ENCODE results near the gene PDZRN3.

Gene PDZRN3

GRCh38 chr3:73437828-73438227, 186.9 kb downstream of the PDZRN3 start:
- TF ChIP-seq CTCF (IDR thresholded peaks at IDR 0.05; ENCODE audit: extremely low read depth, insufficient read depth, missing control alignments): no peak
- in situ Hi-C loops (cut with MboI; ENCODE audit: low pct_unique_long_range_greater_than_20kb, low sequenced_read_pairs, unreplicated experiment): no loop called here
- DNase-seq (ENCODE audit: low spot score): no peak

- in situ Hi-C loops (cut with MboI; ENCODE audit: low pct_unique_long_range_greater_than_20kb, low sequenced_read_pairs, unreplicated experiment): no loop called here
- TF ChIP-seq CTCF (IDR thresholded peaks at IDR 0.05; ENCODE audit: extremely low read depth, insufficient read depth, missing control alignments): no peak
- no peak for DNase-seq (ENCODE audit: low spot score)
Observed at GRCh38 chr3:73435055-73435454, 189.7 kb downstream of the PDZRN3 start.

- no peak for DNase-seq (ENCODE audit: low spot score)
- in situ Hi-C loops (cut with MboI; ENCODE audit: low pct_unique_long_range_greater_than_20kb, low sequenced_read_pairs, unreplicated experiment): no loop called here
- TF ChIP-seq CTCF (IDR thresholded peaks at IDR 0.05; ENCODE audit: extremely low read depth, insufficient read depth, missing control alignments): no peak
Observed at GRCh38 chr3:73433687-73434086, 191.1 kb downstream of the PDZRN3 start.

GRCh38 chr3:73433079-73433478, 191.7 kb downstream of the PDZRN3 start:
- no peak for TF ChIP-seq CTCF (IDR thresholded peaks at IDR 0.05; ENCODE audit: extremely low read depth, insufficient read depth, missing control alignments)
- DNase-seq (ENCODE audit: low spot score): no peak
- in situ Hi-C loops (cut with MboI; ENCODE audit: low pct_unique_long_range_greater_than_20kb, low sequenced_read_pairs, unreplicated experiment): no loop called here

GRCh38 chr3:73432706-73433032, 192.1 kb downstream of the PDZRN3 start:
- in situ Hi-C loops (cut with MboI; ENCODE audit: low pct_unique_long_range_greater_than_20kb, low sequenced_read_pairs, unreplicated experiment): no loop called here
- DNase-seq (ENCODE audit: low spot score): no peak
- no peak for TF ChIP-seq CTCF (IDR thresholded peaks at IDR 0.05; ENCODE audit: extremely low read depth, insufficient read depth, missing control alignments)

- TF ChIP-seq CTCF (IDR thresholded peaks at IDR 0.05; ENCODE audit: extremely low read depth, insufficient read depth, missing control alignments): peak; percentile 58
- DNase-seq (ENCODE audit: low spot score): peak; percentile 52
- in situ Hi-C loops (cut with MboI; ENCODE audit: low pct_unique_long_range_greater_than_20kb, low sequenced_read_pairs, unreplicated experiment): no loop called here
Observed at GRCh38 chr3:73432023-73432705, 192.6 kb downstream of the PDZRN3 start.
